Upper lobe of left lung (tissue), 6 donors: Measurements from ENCODE around the gene FBLN2. TPM values are rescaled to one million over a fixed set of nuclear protein-coding genes. Genes with fewer than 3 reads are reported as not detected.

Source experiments
- ATAC-seq, 2 donors: fragments of 200-7000 bp; cut with Tn5 transposase; one replicate each; pipeline ENCODE4 v1.9.1; 2022; ENCODE audit warnings: mild to moderate bottlenecking in 2 of 2, moderate library complexity in 2 of 2; ENCODE audit not compliant: low FRiP score in 2 of 2
- DNase-seq, 2 donors: peaks; one replicate each; pipeline ENCODE4 v3.0.0-alpha.2; 2019 to 2020
- H3K27ac ChIP-seq, 4 donors: fragments of 200-600 bp; sonication (generic); one replicate each; pipeline ENCODE4 v1.5.1; 2016 to 2019
- H3K27me3 ChIP-seq, 4 donors: fragments of 200-600 bp; sonication (generic); one replicate each; pipeline ENCODE4 v1.5.1; 2017 to 2019
- H3K36me3 ChIP-seq, 4 donors: fragments of 200-600 bp; sonication (generic); one replicate each; pipeline ENCODE4 v1.5.1; 2016 to 2019
- H3K4me1 ChIP-seq, 4 donors: fragments of 200-600 bp; sonication (generic); one replicate each; pipeline ENCODE4 v1.5.1; 2018 to 2019
- H3K4me3 ChIP-seq, 4 donors: fragments of 200-600 bp; sonication (generic); one replicate each; pipeline ENCODE4 v1.5.1; 2017 to 2019; ENCODE audit warnings: mild to moderate bottlenecking in 2 of 4, moderate library complexity in 1 of 4
- H3K9me3 ChIP-seq, 4 donors: fragments of 200-600 bp; sonication (generic); one replicate each; pipeline ENCODE4 v1.5.1; 2018 to 2019
- EP300 ChIP-seq, 4 donors: sonication (generic); formaldehyde crosslinking; IDR thresholded peaks; one replicate each; pipeline ENCODE4 v1.5.1; 2017; ENCODE audit warnings: antibody characterized with exemption in 4 of 4, control low read depth in 2 of 4
- POLR2A ChIP-seq, 4 donors: fragments of 450-650 bp; IDR thresholded peaks; one replicate each; pipeline ENCODE4 v1.5.1; 2016 to 2017; ENCODE audit warnings: antibody characterized with exemption in 4 of 4, mild to moderate bottlenecking in 2 of 4
- POLR2AphosphoS5 ChIP-seq, 2 donors: sonication (generic); formaldehyde crosslinking; IDR thresholded peaks; one replicate each; pipeline ENCODE4 v1.5.1; 2017; ENCODE audit warnings: antibody characterized with exemption in 2 of 2
- WGBS, 2 donors: methylation state at CpG; one replicate each; pipeline ENCODE4 v1.1.5; 2017 to 2018; 5-methylcytosine and 5-hydroxymethylcytosine counted together
- total RNA-seq, 6 donors: library from RNA; depleted of rRNA in 4 of 6; stranded (reverse); fragments of >200 nt in 4 of 6; gene quantifications; one replicate each; pipeline versions ENCODE4 v1.1.0 to v1.2.1, GENCODE V29; 2016 to 2021
- TF ChIP-seq, protein P1 (sequence below), 6 experiments: fragments of 450-650 bp in 4 of 6; fragments of 200-600 bp in 2 of 6; sonication (generic) in 2 of 6; IDR thresholded peaks; one replicate each; pipeline ENCODE4 v1.5.1; 2016 to 2019; ENCODE audit warnings: antibody characterized with exemption in 6 of 6
- donor health status: DM: no; HTN: no; CAD: no; lungs with moderate emphysema.
- donor health status: DM: no; HTN: yes; CAD: no; lungs with severe emphysema.

Gene FBLN2
- total RNA-seq, 6 donors from 2014 or later: 2.1 to 85.7 (median 19.5) TPM

DNA sequence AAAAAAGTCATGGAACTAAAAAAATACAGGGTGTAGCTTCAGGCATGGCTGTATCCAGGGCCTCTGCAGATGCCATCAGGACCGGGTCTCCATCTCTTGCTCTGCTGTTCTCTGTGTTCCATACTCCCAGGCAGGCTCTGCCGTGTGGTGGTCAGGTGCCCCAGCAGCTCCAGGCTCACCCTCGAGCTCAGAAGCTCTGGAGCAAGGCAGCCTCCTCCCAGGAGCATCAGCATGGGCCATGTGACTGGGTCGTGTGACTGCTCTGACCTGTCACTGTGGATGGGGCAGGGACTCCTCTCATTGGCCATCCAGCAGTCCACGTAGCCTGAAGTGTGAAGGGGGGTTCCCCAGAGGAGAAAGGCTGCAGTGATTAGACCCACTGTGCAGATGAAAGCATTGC is 8.5 kb downstream of the FBLN2 start:
- Histone ChIP-seq H3K36me3 (no peaks in the 10 kb centered on the region), H3K9me3 (no peaks in the 10 kb centered on the region), H3K4me1 (no peaks in the 10 kb centered on the region), H3K27ac (no peak overlapping the region), H3K4me3 (no peak overlapping the region), H3K27me3 (no peaks in the 10 kb centered on the region)
- DNase-seq: no peak
- WGBS, 2 donors: 73 to 94% methylated on average over 2 to 5 of the region's 5 CpGs
- ATAC-seq: no peak
- TF ChIP-seq, protein P1, sequence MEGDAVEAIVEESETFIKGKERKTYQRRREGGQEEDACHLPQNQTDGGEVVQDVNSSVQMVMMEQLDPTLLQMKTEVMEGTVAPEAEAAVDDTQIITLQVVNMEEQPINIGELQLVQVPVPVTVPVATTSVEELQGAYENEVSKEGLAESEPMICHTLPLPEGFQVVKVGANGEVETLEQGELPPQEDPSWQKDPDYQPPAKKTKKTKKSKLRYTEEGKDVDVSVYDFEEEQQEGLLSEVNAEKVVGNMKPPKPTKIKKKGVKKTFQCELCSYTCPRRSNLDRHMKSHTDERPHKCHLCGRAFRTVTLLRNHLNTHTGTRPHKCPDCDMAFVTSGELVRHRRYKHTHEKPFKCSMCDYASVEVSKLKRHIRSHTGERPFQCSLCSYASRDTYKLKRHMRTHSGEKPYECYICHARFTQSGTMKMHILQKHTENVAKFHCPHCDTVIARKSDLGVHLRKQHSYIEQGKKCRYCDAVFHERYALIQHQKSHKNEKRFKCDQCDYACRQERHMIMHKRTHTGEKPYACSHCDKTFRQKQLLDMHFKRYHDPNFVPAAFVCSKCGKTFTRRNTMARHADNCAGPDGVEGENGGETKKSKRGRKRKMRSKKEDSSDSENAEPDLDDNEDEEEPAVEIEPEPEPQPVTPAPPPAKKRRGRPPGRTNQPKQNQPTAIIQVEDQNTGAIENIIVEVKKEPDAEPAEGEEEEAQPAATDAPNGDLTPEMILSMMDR (IDR thresholded peaks at IDR 0.05): no peak
- TF ChIP-seq POLR2AphosphoS5 (IDR thresholded peaks at IDR 0.05) (no peak), POLR2A (IDR thresholded peaks at IDR 0.05) (no peak), EP300 (IDR thresholded peaks at IDR 0.05) (no peak)

- no peak overlapping the region for H3K27ac ChIP-seq
- no peak for DNase-seq
- H3K27me3 ChIP-seq: no peaks in the 10 kb centered on the region
- no peak overlapping the region for H3K4me3 ChIP-seq
- ATAC-seq: no peak
- H3K9me3 ChIP-seq: no peaks in the 10 kb centered on the region
- no peaks in the 10 kb centered on the region for H3K36me3 ChIP-seq
- TF ChIP-seq EP300 (IDR thresholded peaks at IDR 0.05) (no peak), POLR2AphosphoS5 (IDR thresholded peaks at IDR 0.05) (no peak), POLR2A (IDR thresholded peaks at IDR 0.05) (no peak)
- TF ChIP-seq, protein P1 (IDR thresholded peaks at IDR 0.05): no peak
- WGBS, 2 donors: 88 to 92% methylated on average over 10 to 11 of the region's 11 CpGs
- H3K4me1 ChIP-seq: no peaks in the 10 kb centered on the region
These were observed 9.0 kb downstream of the FBLN2 start for GRCh38 chr3:13557926-13558325.

DNA sequence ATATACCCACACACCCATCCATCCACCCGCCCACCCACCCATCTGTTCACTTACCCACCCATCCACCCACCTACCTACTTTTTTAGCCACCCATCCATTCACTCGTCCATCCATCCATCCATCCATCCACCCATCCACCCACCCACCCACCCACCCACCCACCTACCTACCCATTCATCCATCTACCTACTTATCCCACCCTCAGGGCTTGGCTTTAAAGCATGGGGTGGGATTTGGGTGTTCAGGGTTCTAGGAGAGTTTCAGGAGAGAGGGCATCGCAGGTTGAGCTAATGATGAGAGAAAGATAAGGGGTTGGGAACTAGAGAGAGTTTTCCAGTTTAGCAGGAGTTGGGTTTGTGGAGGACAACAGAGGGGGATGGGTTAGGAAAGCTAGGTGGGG is 9.7 kb downstream of the FBLN2 start:
- Histone ChIP-seq H3K4me1 (no peaks in the 10 kb centered on the region), H3K27me3 (no peaks in the 10 kb centered on the region), H3K4me3 (no peak overlapping the region), H3K36me3 (no peaks in the 10 kb centered on the region), H3K27ac (no peak overlapping the region), H3K9me3 (no peaks in the 10 kb centered on the region)
- 80 to 88% methylated on average over 3 of the region's 3 CpGs for WGBS, 2 donors
- no peak for ATAC-seq
- TF ChIP-seq, protein P1 (IDR thresholded peaks at IDR 0.05): no peak
- no peak for DNase-seq

GRCh38 chr3:13559764-13560525 is 11.0 kb downstream of the FBLN2 start:
- DNase-seq: no peak

More at GRCh38 chr3:13559764-13560525, 11.0 kb downstream of the FBLN2 start:
- no peak overlapping the region for H3K4me3 ChIP-seq
- no peaks in the 10 kb centered on the region for H3K4me1 ChIP-seq
- TF ChIP-seq POLR2A (IDR thresholded peaks at IDR 0.05): no peak
- no peak for TF ChIP-seq POLR2AphosphoS5 (IDR thresholded peaks at IDR 0.05)
- TF ChIP-seq, protein P1 (IDR thresholded peaks at IDR 0.05): no peak
- TF ChIP-seq EP300 (IDR thresholded peaks at IDR 0.05): no peak
- peak in 1 of 2 donors; percentile 70 for ATAC-seq
- WGBS, 2 donors: 59 to 60% methylated on average over 6 to 12 of the region's 12 CpGs
- no peaks in the 10 kb centered on the region for H3K27me3 ChIP-seq
- no peak overlapping the region for H3K27ac ChIP-seq
- H3K9me3 ChIP-seq: no peaks in the 10 kb centered on the region
- no peaks in the 10 kb centered on the region for H3K36me3 ChIP-seq
